Hematopoietic multipotent progenitor cell treated with erythropoietin and hydrocortisone succinate and interleukin-3 and kit ligand, for 4 days (in vitro differentiated cells): Measurements from ENCODE around the gene CEP112.
"Not testable (repeated sequence)": the region's sequence is repeated elsewhere in the genome, so short reads cannot be mapped to it uniquely, and the experiment has no call there.

Experiments used
- DNase-seq: peaks from one replicate; pipeline ENCODE4 v3.0.0-alpha.2; 2015

The CEP112 gene

GRCh38 chr17:65755799-65756198, 436.1 kb downstream of the CEP112 start:
- DNase-seq = no peak

GRCh38 chr17:65754630-65755029, 437.3 kb downstream of the CEP112 start:
- no peak for DNase-seq

GRCh38 chr17:65754081-65754480, 437.9 kb downstream of the CEP112 start:
- no peak for DNase-seq

GRCh38 chr17:65753348-65753747, 438.6 kb downstream of the CEP112 start:
- DNase-seq = no peak

GRCh38 chr17:65751263-65751662, 440.7 kb downstream of the CEP112 start:
- DNase-seq = no peak

GRCh38 chr17:65750631-65751115, 441.3 kb downstream of the CEP112 start:
- peak; percentile 95 for DNase-seq

- no peak for DNase-seq
Observed at GRCh38 chr17:65750166-65750565, 441.8 kb downstream of the CEP112 start.

GRCh38 chr17:65749479-65749878, 442.5 kb downstream of the CEP112 start:
- no peak for DNase-seq

- DNase-seq = no peak
Observed at GRCh38 chr17:65745241-65745640, 446.7 kb downstream of the CEP112 start.

GRCh38 chr17:65743308-65743655, 448.7 kb downstream of the CEP112 start:
- DNase-seq = no peak

- DNase-seq = no peak
Observed at GRCh38 chr17:65742403-65743307, 449.3 kb downstream of the CEP112 start.

GRCh38 chr17:65741710-65742109, 450.2 kb downstream of the CEP112 start:
- no peak for DNase-seq

- no peak for DNase-seq
Observed at GRCh38 chr17:65739034-65739433, 452.9 kb downstream of the CEP112 start.

- no peak for DNase-seq
Observed at GRCh38 chr17:65737451-65737850, 454.5 kb downstream of the CEP112 start.

GRCh38 chr17:65733314-65733713, 458.6 kb downstream of the CEP112 start:
- DNase-seq = no peak

- DNase-seq = not testable (repeated sequence)
Observed at GRCh38 chr17:65732667-65733066, 459.3 kb downstream of the CEP112 start.

GRCh38 chr17:65730711-65731169, 461.2 kb downstream of the CEP112 start:
- no peak for DNase-seq

- DNase-seq = no peak
Observed at GRCh38 chr17:65729207-65729606, 462.7 kb downstream of the CEP112 start.

- DNase-seq = no peak
Observed at GRCh38 chr17:65727832-65728231, 464.1 kb downstream of the CEP112 start.

GRCh38 chr17:65727246-65727645, 464.7 kb downstream of the CEP112 start:
- no peak for DNase-seq

GRCh38 chr17:65723431-65724151, 468.3 kb downstream of the CEP112 start:
- no peak for DNase-seq

GRCh38 chr17:65718601-65719000, 473.3 kb downstream of the CEP112 start:
- no peak for DNase-seq

GRCh38 chr17:65712383-65713267, 479.3 kb downstream of the CEP112 start:
- DNase-seq = no peak
